Measurements from ENCODE around the gene RAPSN.

GRCh38 chr11:47394050-47394321 is 55.0 kb downstream of the RAPSN start:
- TF ChIP-seq CTCF (IDR thresholded peaks at IDR 0.05) (no peak), EZH2phosphoT487 (IDR thresholded peaks at IDR 0.05) (no peak), EZH2 (IDR thresholded peaks at IDR 0.05) (no peak)

Data from neural progenitor cell (in vitro differentiated cells).